ENCODE measurements around the gene SNX19.

The SNX19 gene

DNA sequence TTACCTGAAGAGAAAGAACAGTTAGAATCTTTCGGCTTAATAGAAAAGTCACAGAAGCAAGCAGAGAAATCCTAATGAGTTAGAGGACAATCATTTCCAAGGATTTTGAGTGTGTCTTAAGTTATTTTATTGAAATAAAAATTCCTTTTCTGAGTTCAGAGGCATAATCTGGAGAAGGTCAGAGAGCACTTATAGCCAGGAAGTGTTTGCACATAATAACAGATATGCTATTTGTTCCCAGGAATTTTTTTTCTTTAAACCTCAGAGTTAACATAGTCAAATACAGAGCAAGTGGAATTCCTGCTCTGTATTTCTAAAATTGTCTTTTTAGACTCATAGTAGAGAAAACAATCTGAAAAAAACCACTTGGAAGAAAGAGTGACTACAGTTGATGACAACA is 74.3 kb downstream of the SNX19 start:
- DNase-seq (ENCODE audit: low read depth) = no peak

DNA sequence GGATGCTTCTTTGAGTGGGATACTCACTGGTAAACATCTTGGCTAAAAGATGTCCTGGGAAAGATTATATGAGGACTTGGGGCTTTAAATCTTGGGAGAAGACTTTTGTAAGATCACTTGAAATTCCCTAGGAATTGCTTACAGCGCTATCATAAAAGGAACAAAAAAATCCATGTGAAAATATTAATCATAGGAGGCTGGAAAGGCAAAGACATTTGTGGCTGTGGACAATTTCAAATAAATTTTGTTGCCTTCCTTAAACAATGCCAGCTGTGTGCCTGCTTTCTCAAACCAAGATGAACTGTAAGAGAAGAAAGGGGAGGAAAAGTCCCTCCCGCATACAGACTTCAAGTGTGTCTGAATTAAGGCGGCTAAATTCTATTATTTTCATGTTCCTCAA is 75.6 kb downstream of the SNX19 start:
- no peak for DNase-seq (ENCODE audit: low read depth)

DNA sequence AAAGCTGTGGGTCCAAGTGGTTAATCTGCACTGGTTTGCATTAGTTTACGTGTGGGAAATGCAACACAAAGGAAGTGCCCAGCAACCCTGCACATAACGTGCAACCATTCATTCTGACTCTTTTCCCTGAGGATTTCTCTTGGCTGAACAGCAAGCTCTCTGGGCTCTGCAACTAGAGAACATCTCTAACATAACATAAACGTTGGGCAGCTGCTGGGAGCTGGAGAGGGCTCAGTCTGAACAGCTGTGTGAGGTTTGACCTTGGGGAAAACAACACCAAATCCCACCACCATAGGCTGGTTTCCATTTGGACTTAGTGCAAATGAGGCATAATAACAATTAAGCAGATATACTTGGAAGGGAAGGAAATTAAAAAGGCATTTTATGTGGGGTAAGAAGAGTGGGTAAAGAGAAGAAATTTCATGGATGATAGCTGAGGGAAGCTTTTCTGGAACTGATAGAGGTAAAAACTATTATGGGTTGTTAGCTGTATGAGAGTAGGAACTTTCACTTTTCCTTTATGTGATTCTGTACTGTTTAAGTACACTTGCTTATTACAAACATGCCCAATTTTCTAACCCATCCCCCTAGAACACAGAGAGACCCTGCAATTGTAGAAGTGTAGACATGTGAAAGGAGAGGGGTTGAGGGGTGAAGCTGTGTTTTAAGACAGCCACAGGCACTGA is 76.2 kb downstream of the SNX19 start:
- no peak for DNase-seq (ENCODE audit: low read depth)

DNA sequence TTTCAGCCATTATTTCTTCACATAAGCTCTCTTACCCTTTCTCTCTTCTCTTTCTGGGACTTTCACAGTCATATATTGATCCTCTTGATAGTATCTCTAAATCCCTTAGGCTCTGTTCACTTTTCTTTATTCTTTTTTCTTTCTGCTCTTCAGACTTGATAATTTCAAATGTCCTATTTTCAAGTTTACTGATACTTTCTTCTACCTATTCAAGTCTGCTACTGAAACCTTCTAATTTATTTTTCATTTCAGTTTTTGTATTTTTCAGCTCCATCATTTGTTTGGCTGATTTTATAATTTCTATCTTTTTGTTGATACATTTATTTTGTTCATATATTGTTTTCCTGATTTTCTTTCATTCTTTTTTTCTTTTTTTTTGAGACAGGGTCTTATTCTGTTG is 79.1 kb downstream of the SNX19 start:
- DNase-seq (ENCODE audit: low read depth) = no peak

DNA sequence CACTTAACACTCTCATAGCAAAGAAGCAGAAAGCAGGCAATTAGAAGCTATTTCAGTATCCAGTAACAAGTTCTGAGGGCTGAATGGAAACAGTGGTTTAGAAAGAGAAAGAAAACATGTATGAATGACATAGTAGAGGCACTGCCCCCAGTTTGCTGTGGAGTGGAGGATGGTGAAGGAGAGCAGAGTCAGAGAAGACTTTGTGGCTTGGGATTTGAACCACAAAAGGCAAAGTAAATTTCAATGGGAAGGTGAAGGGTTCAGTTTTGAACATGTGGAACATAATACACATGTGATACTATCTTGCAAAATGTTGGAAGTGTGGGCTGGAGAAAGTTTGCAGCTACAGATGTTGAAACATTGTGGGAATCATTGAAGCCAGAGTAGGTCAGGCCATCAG is 81.4 kb downstream of the SNX19 start:
- no peak for DNase-seq (ENCODE audit: low read depth)

DNA sequence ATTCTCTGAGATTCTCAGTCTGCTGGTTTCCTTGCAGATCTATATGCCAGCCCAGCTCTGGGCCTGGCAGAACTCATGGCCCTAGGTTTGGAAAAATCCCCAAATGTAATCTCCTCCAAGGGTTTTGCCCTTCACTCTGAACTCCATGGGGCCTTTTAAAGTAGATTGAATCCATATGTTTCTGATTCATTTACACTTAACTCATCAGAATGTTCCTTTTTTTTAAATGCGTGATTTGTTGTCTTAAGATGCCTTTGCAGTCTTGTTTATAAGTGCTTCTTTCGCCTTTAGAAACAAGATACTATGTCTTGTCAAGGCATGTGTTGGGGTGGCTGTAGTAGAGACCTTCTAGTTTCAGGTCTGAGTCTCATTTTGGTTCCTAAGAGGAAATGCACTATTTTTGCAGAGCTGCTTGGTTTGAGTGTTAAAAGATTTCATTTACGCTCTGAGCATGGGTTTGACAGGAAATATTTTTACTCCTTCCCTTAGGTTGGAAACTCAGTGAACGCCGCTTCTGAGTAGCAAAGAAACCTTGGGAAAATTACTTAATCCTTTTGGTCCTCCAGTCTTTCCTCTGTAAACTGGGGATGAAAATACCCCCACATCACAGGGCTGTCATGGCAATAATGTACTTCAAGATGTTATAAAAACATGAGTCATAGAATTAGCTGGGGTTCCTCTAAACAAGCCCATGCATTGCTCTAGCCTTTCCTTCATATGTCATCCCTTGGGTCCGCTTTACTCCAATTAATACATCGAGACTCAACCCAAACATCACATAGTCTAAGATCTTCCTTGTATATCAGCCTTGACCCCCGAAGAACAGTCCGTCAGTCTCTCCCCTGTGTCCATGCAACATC is 83.5 kb downstream of the SNX19 start:
- DNase-seq (ENCODE audit: low read depth) = no peak

DNA sequence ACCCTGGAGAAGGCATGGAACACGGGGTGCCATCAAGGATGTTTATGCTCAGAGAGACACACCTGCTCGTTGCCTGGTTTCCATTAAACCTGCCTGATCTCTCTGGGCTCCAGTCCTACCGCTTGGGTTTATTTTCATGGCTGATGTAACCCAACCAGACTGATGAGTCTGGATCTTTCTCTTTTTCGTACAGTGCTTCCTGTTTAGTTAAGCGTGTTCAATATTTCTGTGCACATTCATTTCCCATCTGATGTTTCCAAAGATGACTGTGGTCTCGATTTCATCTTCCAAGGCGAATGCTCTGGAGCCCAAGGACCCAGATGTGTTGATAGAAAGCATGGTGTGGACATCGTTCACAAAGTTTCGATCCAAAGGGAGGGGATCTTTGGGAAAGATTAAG is 84.3 kb downstream of the SNX19 start:
- no peak for DNase-seq (ENCODE audit: low read depth)

DNA sequence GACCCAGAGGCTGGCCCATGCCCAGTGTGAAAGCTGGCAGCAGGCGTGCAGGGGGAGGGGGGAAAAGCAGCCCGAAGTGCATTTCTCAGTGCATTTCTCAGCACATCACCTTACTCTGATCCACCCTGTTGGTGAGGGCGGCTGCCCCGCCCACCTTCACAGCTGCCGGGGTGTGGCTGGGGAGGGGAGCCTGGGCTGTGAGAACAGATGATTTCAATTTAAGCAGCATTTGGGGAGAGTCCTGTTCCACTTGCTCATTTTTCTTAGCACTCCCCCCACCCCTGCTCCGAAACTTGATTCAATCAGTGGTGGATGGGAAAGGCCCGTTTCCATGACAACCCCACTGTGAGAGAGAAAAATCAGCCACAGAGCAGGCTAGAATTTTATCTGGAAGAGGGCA is 84.8 kb downstream of the SNX19 start:
- DNase-seq (ENCODE audit: low read depth) = no peak

DNA sequence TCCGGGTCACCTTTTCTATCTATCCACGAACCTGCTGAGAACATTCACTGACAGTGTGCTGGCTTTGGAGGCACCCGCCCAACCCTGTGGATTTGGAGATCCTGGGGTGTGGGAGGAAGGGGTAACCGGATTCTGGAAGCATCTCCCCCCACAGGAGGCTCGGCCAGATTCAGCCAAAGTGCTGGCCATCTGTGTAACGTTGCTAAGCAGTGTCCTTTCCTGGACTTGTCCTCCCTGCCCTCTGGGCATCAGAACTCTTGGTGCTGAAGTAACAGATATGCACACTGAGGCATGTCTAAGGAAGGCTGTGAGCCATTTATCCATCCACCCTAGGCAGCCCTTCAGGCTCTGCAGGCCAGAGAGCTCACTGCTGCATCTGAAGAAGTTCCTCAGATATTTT is 85.7 kb downstream of the SNX19 start:
- no peak for DNase-seq (ENCODE audit: low read depth)

DNA sequence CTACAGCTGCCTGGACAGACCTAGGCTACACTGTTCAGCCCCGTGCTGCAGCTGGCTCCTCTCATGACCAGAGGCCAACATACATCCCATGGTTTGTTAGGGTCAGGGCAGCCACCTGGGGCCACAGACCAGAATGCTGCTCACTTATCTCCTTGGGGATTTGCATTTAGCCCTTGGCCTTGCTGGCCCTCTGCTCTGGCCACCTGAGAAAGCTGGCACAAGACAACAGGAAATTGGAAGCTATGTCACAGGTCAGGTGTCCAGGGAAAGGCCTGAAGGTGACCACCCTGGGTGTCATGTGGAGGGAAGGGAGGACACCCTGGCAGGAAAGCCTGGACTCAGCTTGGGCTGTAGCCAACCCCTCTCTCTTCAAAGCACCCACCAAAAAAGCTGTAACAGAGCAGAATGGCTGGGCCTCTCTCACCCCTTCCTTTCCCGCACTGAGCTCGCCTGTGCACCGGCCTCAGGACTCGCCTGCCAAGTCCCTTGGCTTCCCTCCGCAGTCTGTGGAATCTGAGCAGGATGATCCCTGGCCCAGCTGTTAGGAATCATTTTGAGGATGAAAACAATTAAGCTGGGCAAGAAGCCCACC is 86.3 kb downstream of the SNX19 start:
- DNase-seq (ENCODE audit: low read depth) = no peak

DNA sequence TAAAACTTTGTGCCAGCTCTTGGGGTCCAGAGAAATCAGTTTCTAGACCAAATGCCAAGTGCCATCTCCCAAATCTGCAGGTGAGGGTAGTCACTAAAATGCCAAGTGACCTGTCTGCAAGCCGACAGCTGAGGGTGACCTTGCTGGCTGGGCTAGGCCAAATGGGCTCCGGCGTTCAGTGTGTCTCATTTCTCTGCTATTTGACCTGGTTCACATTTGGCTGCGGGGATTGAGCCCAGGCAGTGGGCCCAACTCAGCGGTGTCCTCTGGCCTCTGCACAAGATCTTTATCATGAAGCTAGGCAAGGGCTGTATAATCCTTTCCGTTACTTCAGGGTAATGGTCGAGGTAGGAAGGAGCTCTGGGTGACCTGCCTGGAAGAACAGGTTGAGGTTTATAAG is 87.5 kb downstream of the SNX19 start:
- DNase-seq (ENCODE audit: low read depth) = no peak

DNA sequence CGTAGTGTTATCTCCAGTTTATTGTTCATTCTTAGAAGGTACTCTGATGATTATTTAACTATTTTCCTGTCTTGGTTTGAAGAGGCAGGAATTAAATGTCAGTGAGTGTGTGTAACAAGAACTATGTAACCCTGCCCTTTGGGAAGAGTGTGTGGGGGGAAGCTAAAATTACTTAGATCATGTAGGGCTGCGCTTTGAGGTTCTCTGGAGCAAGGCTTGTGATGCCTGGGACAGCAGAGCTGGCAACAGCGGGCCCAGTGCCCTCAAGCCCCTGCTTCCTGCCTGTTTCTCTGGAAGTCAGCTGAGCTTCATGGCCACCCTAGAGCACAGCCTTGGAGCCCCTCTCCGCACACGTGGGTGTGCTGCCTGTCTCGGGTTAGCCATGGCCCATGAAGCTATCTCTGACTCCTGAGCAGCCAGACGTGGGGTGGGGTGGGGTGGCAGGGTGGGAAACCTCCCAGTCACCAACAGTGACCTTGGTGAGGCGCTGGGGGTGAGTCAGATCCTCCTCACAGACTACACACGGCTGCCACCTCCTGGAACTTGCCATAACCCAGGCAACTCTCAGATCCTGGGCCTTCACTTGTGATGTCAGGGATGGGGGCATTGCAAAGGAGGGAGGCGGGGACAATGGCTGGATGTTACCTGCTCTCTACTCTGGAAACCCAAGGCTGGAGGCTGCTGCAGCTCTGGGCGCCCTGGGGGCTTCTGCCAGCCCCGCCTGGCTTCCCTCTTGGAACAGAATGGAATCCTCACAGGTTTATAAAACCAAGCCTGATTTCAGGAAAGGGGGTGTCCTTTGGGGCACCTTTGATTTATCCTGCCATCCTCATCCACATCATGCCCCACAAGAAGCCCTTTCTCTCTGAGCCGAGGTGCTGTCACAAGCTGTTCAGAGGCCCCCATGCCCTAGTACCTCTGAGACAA is 88.6 kb downstream of the SNX19 start:
- DNase-seq (ENCODE audit: low read depth) = no peak

DNA sequence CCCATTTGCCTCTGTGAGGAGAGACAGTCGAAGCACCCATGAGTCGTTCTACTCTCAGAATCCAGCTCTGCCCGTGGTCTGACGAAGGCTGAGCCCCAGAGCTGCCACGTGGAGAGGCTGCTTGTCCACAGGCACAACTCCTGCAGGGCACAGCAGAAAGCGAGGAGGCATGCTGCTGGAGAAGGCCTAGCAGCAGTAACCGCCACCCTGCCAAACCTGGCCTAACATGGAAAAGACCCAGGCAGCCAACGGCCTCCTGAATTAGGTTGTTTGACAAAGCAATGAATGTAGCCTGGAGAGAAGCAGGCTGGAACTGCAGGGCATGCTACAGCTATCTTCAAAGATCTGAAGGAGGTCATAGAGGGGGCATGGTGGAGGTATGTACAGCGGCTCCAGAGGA is 89.7 kb downstream of the SNX19 start:
- DNase-seq (ENCODE audit: low read depth) = no peak

DNA sequence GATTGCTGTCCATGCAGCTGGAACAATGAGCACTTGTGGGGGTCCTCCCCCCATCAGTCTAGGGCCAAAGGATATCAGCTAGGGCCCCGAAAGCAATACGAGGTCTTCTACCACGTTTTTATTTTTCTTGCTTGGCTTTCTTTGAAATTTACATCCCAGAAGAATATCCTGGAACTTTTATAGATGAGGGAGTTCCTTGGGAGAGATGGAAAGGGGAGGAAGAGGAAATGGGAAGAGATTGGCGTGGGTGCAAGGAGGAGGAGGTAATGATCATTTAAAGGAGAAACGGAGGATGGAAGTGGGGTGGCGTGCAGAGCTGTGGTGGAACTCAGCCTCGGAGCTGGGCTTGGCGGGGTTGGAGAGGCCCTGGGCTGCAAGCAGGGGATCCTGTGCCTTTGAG is 90.3 kb downstream of the SNX19 start:
- no peak for DNase-seq (ENCODE audit: low read depth)

DNA sequence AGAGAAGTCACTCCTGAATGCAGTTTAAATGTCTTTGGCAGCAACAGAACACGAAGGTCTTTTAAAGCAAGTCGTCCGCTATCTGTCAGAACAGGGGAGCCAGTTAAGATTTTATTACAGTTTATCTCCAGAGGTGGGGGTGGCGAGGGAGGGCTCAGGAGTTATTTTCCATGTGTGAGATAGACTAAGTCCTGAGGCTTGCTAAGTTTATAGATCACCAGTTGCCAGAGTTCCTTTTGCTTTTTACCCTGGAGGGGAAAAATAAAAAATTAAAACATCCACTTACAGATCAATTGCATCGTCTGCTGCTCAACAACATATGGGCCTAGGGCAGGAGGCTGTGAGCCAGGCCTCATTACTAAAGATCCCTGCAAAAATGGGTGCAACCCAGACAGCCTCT is 90.7 kb downstream of the SNX19 start:
- DNase-seq (ENCODE audit: low read depth) = no peak

Data from HS-5 (cell line).